ENCODE data around the gene SLC16A12. TPM values are rescaled to one million over a fixed set of nuclear protein-coding genes. Genes with fewer than 3 reads are reported as not detected.

The SLC16A12 gene
- total RNA-seq, 1 experiment from 2014 or later, result 10.9 TPM

DNA sequence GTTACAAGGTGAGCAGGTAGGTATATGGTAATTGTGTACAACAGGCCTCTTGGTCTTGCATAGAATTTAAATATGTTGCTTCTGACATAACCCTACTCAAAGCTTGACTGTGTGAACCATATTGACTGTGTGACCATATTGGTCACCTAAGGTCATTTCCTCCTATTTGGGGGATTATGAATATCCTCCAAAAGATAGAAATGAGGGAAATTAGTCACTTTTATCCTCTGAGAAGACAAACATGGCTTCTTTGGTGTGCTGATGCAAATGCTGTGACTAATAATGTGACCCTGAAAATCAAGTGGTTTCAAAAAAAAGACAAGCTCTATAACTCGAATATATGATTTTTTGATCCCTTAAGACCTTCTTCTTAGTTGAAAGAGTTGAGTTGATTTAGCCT is 93.1 kb downstream of the SLC16A12 start:
- no peak overlapping the region for H3K27ac Mint-ChIP-seq
- H3K4me1 Mint-ChIP-seq, result no peaks in the 10 kb centered on the region
- H3K27me3 Mint-ChIP-seq (ENCODE audit: low read depth), result no peaks in the 10 kb centered on the region
- H3K4me3 Mint-ChIP-seq, result no peak overlapping the region
- peaks cover 41% of the 10 kb centered on the region for H3K36me3 Mint-ChIP-seq
- ChIA-PET POLR2A (no interaction called here), CTCF (no interaction called here)
- DNase-seq (ENCODE audit: low spot score) (no peak), ATAC-seq (no peak)
- H3K9me3 Mint-ChIP-seq, result peaks cover 39% of the 10 kb centered on the region
- no peak for TF ChIP-seq USF2 (CRISPR knock-in tag; IDR thresholded peaks at IDR 0.05)
- no peak for TF ChIP-seq SOX15 (CRISPR knock-in tag; IDR thresholded peaks at IDR 0.05)
- TF ChIP-seq, protein P1, sequence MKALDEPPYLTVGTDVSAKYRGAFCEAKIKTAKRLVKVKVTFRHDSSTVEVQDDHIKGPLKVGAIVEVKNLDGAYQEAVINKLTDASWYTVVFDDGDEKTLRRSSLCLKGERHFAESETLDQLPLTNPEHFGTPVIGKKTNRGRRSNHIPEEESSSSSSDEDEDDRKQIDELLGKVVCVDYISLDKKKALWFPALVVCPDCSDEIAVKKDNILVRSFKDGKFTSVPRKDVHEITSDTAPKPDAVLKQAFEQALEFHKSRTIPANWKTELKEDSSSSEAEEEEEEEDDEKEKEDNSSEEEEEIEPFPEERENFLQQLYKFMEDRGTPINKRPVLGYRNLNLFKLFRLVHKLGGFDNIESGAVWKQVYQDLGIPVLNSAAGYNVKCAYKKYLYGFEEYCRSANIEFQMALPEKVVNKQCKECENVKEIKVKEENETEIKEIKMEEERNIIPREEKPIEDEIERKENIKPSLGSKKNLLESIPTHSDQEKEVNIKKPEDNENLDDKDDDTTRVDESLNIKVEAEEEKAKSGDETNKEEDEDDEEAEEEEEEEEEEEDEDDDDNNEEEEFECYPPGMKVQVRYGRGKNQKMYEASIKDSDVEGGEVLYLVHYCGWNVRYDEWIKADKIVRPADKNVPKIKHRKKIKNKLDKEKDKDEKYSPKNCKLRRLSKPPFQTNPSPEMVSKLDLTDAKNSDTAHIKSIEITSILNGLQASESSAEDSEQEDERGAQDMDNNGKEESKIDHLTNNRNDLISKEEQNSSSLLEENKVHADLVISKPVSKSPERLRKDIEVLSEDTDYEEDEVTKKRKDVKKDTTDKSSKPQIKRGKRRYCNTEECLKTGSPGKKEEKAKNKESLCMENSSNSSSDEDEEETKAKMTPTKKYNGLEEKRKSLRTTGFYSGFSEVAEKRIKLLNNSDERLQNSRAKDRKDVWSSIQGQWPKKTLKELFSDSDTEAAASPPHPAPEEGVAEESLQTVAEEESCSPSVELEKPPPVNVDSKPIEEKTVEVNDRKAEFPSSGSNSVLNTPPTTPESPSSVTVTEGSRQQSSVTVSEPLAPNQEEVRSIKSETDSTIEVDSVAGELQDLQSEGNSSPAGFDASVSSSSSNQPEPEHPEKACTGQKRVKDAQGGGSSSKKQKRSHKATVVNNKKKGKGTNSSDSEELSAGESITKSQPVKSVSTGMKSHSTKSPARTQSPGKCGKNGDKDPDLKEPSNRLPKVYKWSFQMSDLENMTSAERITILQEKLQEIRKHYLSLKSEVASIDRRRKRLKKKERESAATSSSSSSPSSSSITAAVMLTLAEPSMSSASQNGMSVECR (CRISPR knock-in tag; IDR thresholded peaks at IDR 0.05; ENCODE audit: borderline replicate concordance), result no peak
- no peak for TF ChIP-seq SMAD4 (CRISPR knock-in tag; IDR thresholded peaks at IDR 0.05)
- no peak for TF ChIP-seq PRRX2 (CRISPR knock-in tag; IDR thresholded peaks at IDR 0.05)
- no peak for TF ChIP-seq NR1H2 (CRISPR knock-in tag; IDR thresholded peaks at IDR 0.05)
- TF ChIP-seq, protein P2, sequence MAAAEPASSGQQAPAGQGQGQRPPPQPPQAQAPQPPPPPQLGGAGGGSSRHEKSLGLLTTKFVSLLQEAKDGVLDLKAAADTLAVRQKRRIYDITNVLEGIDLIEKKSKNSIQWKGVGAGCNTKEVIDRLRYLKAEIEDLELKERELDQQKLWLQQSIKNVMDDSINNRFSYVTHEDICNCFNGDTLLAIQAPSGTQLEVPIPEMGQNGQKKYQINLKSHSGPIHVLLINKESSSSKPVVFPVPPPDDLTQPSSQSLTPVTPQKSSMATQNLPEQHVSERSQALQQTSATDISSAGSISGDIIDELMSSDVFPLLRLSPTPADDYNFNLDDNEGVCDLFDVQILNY (CRISPR knock-in tag; IDR thresholded peaks at IDR 0.05), result no peak
- TF ChIP-seq NR3C1 (CRISPR knock-in tag; conservative IDR thresholded peaks at IDR 0.05; ENCODE audit: low read depth), result no peak
- no peak for TF ChIP-seq ELF4 (CRISPR knock-in tag; IDR thresholded peaks at IDR 0.05; ENCODE audit: low read depth)
- no peak for TF ChIP-seq AR (CRISPR knock-in tag; IDR thresholded peaks at IDR 0.05)
- no peak for TF ChIP-seq TP53 (CRISPR knock-in tag; IDR thresholded peaks at IDR 0.05)
- TF ChIP-seq NFYB (CRISPR knock-in tag; conservative IDR thresholded peaks at IDR 0.05; ENCODE audit: low read depth), result no peak

DNA sequence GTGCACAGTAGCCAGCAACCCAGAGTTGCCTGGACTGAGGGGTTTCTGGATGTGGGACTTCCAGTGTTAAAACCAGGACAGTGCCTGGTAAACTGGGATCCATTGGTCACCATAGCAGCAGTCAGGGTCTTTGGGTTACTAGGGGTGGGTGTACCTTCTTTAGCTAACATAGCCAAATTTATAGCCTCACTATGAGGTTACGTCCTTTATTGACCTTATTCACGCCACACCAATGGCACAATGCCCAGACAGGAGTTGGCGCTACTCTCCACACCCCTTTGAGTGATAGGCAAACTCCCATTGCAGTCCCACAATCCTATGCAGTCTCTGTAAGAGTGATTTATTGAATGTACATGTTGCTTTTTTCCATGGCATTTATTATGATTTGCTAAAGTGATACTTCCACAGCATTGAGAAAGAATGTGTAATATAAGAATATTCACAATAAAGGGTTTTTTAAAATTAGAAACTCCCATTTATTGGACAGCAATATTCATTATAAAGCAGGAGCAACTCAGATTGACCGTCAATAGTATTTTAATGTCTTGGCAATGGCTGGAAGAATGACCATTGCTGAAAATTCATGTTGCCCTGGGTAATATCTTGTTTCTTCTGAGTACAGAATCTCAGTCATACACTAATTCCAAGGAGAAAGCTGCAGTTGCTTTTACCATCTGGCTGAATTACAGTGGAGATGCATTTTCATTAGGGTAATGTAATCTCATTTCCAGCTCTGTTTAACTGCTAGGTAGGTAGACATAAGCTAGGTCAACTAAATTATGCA is 95.0 kb downstream of the SLC16A12 start:
- H3K4me3 Mint-ChIP-seq, result no peak overlapping the region
- H3K9me3 Mint-ChIP-seq, result peaks cover 21% of the 10 kb centered on the region
- peaks cover 25% of the 10 kb centered on the region for H3K36me3 Mint-ChIP-seq
- ChIA-PET POLR2A (no interaction called here), CTCF (no interaction called here)
- H3K27ac Mint-ChIP-seq, result no peak overlapping the region
- no peak for ATAC-seq
- H3K27me3 Mint-ChIP-seq (ENCODE audit: low read depth), result no peaks in the 10 kb centered on the region
- TF ChIP-seq MLX (CRISPR knock-in tag; IDR thresholded peaks at IDR 0.05), result no peak
- TF ChIP-seq ESRRA (CRISPR knock-in tag; IDR thresholded peaks at IDR 0.05; ENCODE audit: borderline replicate concordance), result no peak
- TF ChIP-seq NR1H2 (CRISPR knock-in tag; IDR thresholded peaks at IDR 0.05), result no peak
- TF ChIP-seq ZNF121 (CRISPR knock-in tag; IDR thresholded peaks at IDR 0.05), result no peak
- TF ChIP-seq, protein P3, sequence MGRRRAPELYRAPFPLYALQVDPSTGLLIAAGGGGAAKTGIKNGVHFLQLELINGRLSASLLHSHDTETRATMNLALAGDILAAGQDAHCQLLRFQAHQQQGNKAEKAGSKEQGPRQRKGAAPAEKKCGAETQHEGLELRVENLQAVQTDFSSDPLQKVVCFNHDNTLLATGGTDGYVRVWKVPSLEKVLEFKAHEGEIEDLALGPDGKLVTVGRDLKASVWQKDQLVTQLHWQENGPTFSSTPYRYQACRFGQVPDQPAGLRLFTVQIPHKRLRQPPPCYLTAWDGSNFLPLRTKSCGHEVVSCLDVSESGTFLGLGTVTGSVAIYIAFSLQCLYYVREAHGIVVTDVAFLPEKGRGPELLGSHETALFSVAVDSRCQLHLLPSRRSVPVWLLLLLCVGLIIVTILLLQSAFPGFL (CRISPR knock-in tag; IDR thresholded peaks at IDR 0.05; ENCODE audit: borderline replicate concordance), result no peak
- no peak for TF ChIP-seq FOXP1 (CRISPR knock-in tag; IDR thresholded peaks at IDR 0.05; ENCODE audit: borderline replicate concordance)
- no peak for TF ChIP-seq MXD4 (CRISPR knock-in tag; IDR thresholded peaks at IDR 0.05; ENCODE audit: borderline replicate concordance)
- TF ChIP-seq, protein P4, sequence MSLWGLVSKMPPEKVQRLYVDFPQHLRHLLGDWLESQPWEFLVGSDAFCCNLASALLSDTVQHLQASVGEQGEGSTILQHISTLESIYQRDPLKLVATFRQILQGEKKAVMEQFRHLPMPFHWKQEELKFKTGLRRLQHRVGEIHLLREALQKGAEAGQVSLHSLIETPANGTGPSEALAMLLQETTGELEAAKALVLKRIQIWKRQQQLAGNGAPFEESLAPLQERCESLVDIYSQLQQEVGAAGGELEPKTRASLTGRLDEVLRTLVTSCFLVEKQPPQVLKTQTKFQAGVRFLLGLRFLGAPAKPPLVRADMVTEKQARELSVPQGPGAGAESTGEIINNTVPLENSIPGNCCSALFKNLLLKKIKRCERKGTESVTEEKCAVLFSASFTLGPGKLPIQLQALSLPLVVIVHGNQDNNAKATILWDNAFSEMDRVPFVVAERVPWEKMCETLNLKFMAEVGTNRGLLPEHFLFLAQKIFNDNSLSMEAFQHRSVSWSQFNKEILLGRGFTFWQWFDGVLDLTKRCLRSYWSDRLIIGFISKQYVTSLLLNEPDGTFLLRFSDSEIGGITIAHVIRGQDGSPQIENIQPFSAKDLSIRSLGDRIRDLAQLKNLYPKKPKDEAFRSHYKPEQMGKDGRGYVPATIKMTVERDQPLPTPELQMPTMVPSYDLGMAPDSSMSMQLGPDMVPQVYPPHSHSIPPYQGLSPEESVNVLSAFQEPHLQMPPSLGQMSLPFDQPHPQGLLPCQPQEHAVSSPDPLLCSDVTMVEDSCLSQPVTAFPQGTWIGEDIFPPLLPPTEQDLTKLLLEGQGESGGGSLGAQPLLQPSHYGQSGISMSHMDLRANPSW (CRISPR knock-in tag; conservative IDR thresholded peaks at IDR 0.05; ENCODE audit: low read depth), result no peak
- no peak for DNase-seq (ENCODE audit: low spot score)
- H3K4me1 Mint-ChIP-seq, result peaks cover 11% of the 10 kb centered on the region
